Ishikawa (cell line): Measurements from ENCODE around the gene CACNA1C.

Experiments
- CEBPB ChIP-seq: IDR thresholded peaks from 2 replicates; pipeline ENCODE4 v1.6.1; 2012
- CREB1 ChIP-seq: IDR thresholded peaks from 2 replicates; pipeline ENCODE4 v1.6.1; 2012; ENCODE audit warnings: low read depth
- EGR1 ChIP-seq: IDR thresholded peaks from 2 replicates; pipeline ENCODE4 v1.6.1; 2012
- EP300 ChIP-seq: IDR thresholded peaks from 2 replicates; pipeline ENCODE4 v1.6.1; 2012; ENCODE audit warnings: borderline replicate concordance
- FOXM1 ChIP-seq: IDR thresholded peaks from 2 replicates; pipeline ENCODE4 v1.6.1; 2012; ENCODE audit warnings: low read depth, borderline replicate concordance
- MAX ChIP-seq: IDR thresholded peaks from 2 replicates; pipeline ENCODE4 v1.6.1; 2012
- RAD21 ChIP-seq: IDR thresholded peaks from 2 replicates; pipeline ENCODE4 v1.6.1; 2012; ENCODE audit warnings: low read depth
- TAF1 ChIP-seq: IDR thresholded peaks from 2 replicates; pipeline ENCODE4 v1.6.1; 2012; ENCODE audit warnings: low read depth, mild to moderate bottlenecking
- TCF12 ChIP-seq: IDR thresholded peaks from 2 replicates; pipeline ENCODE4 v1.6.1; 2012; ENCODE audit warnings: low read depth
- TEAD4 ChIP-seq: IDR thresholded peaks from 2 replicates; pipeline ENCODE4 v1.6.1; 2012
- USF1 ChIP-seq: IDR thresholded peaks from 2 replicates; pipeline ENCODE4 v1.6.1; 2012
- YY1 ChIP-seq: IDR thresholded peaks from 2 replicates; pipeline ENCODE4 v1.6.1; 2012; ENCODE audit warnings: low read depth

GRCh38 chr12:2606186-2606910, 553.6 kb downstream of the CACNA1C start:
- TF ChIP-seq MAX (no peak), RAD21 (no peak), FOXM1 (no peak), EP300 (no peak), CREB1 (no peak), CEBPB (no peak), USF1 (no peak), TAF1 (no peak), TEAD4 (no peak), EGR1 (no peak), YY1 (no peak), TCF12 (no peak)
